DOHH2 (cell line): ENCODE data around the gene RSPH6A.

Experiments used
- H3F3A ChIP-seq: fragments of 200-600 bp; sonication (generic), shearing (Covaris generic); 2 replicates; pipeline ENCODE4 v1.6.0; 2016; ENCODE audit warnings: antibody characterized with exemption, mild to moderate bottlenecking; ENCODE audit not compliant: control insufficient read depth, insufficient read depth
- H3K27ac ChIP-seq: fragments of 200-600 bp; sonication (generic); 2 replicates; pipeline ENCODE4 v1.5.1; 2014; ENCODE audit warnings: low read depth, mild to moderate bottlenecking, low read length, moderate library complexity
- H3K27me3 ChIP-seq: fragments of 200-600 bp; sonication (generic); 2 replicates; pipeline ENCODE4 v1.6.1; 2014; ENCODE audit warnings: mild to moderate bottlenecking, low read length, mixed read lengths; ENCODE audit not compliant: control insufficient read depth
- H3K36me3 ChIP-seq: fragments of 200-600 bp; sonication (generic); 2 replicates; pipeline ENCODE4 v1.6.1; 2014; ENCODE audit warnings: mild to moderate bottlenecking, low read length, moderate library complexity, mixed read lengths; ENCODE audit not compliant: control insufficient read depth
- H3K4me1 ChIP-seq: fragments of 200-600 bp; sonication (generic); 2 replicates; pipeline ENCODE4 v1.6.1; 2014; ENCODE audit warnings: mild to moderate bottlenecking, low read length, mixed read lengths; ENCODE audit not compliant: control insufficient read depth
- H3K4me2 ChIP-seq: fragments of 200-600 bp; sonication (generic); 2 replicates; pipeline ENCODE4 v1.6.0; 2014; ENCODE audit warnings: mild to moderate bottlenecking, low read length, moderate library complexity
- H3K4me3 ChIP-seq: fragments of 200-600 bp; sonication (generic); 2 replicates; pipeline ENCODE4 v1.5.1; 2014; ENCODE audit warnings: mild to moderate bottlenecking, low read length, mixed read lengths
- H3K79me2 ChIP-seq: fragments of 200-600 bp; sonication (generic); 2 replicates; pipeline ENCODE4 v1.6.1; 2014; ENCODE audit warnings: mild to moderate bottlenecking, low read length, mixed read lengths; ENCODE audit not compliant: control insufficient read depth
- H3K9me2 ChIP-seq: fragments of 200-600 bp; sonication (generic); replicated peaks from 2 replicates; pipeline ENCODE4 v1.6.1; 2014; ENCODE audit warnings: mild to moderate bottlenecking, low read length, mixed read lengths; ENCODE audit not compliant: control insufficient read depth
- H3K9me3 ChIP-seq: fragments of 200-600 bp; sonication (generic); 2 replicates; pipeline ENCODE4 v1.6.1; 2014; ENCODE audit warnings: antibody characterized with exemption, low read length, mixed read lengths; ENCODE audit not compliant: control insufficient read depth, insufficient read depth
- H4K20me1 ChIP-seq: fragments of 200-600 bp; sonication (generic); 2 replicates; pipeline ENCODE4 v1.6.0; 2014; ENCODE audit warnings: low read depth, mild to moderate bottlenecking, antibody characterized with exemption, low read length, moderate library complexity; ENCODE audit not compliant: control insufficient read depth, insufficient read depth
- CTCF ChIP-seq: fragments of 200-600 bp; sonication (generic); IDR thresholded peaks from one replicate; pipeline ENCODE4 v1.5.1; 2014; ENCODE audit warnings: antibody characterized with exemption, mild to moderate bottlenecking, low read depth, low read length; ENCODE audit not compliant: poor library complexity, severe bottlenecking
- EZH2phosphoT487 ChIP-seq: fragments of 200-600 bp; sonication (generic); IDR thresholded peaks from 2 replicates; pipeline ENCODE4 v1.6.1; 2017; ENCODE audit warnings: borderline replicate concordance, mild to moderate bottlenecking, antibody characterized with exemption, low read length, moderate library complexity, mixed read lengths

RSPH6A gene

GRCh38 chr19:45762870-45763631 lies 52.1 kb downstream of the RSPH6A start:
- H3K4me3 ChIP-seq: no peak overlapping the region
- TF ChIP-seq CTCF (no peak), EZH2phosphoT487 (no peak)
- H3K79me2 ChIP-seq: no peaks in the 10 kb centered on the region
- H3K9me2 ChIP-seq: no peaks in the 10 kb centered on the region
- peaks cover 5% of the 10 kb centered on the region for H3K27me3 ChIP-seq
- no peaks in the 10 kb centered on the region for H3K36me3 ChIP-seq
- no peak overlapping the region for H3K4me2 ChIP-seq
- H3F3A ChIP-seq: no peaks in the 10 kb centered on the region
- peaks cover 2% of the 10 kb centered on the region; the same call in 1 of the 2 replicates for H3K4me1 ChIP-seq
- no peaks in the 10 kb centered on the region for H3K9me3 ChIP-seq
- H3K27ac ChIP-seq: no peak overlapping the region
- no peaks in the 10 kb centered on the region for H4K20me1 ChIP-seq

- TF ChIP-seq EZH2phosphoT487: no peak
- Histone ChIP-seq H3K79me2 (no peaks in the 10 kb centered on the region), H3K36me3 (no peaks in the 10 kb centered on the region), H3K4me1 (no peaks in the 10 kb centered on the region), H4K20me1 (no peaks in the 10 kb centered on the region), H3F3A (no peaks in the 10 kb centered on the region), H3K9me3 (no peaks in the 10 kb centered on the region), H3K9me2 (no peaks in the 10 kb centered on the region), H3K4me3 (no peak overlapping the region), H3K4me2 (no peak overlapping the region), H3K27me3 (no peaks in the 10 kb centered on the region), H3K27ac (no peak overlapping the region)
Measured at GRCh38 chr19:45761714-45762113, 53.4 kb downstream of the RSPH6A start.

DNA sequence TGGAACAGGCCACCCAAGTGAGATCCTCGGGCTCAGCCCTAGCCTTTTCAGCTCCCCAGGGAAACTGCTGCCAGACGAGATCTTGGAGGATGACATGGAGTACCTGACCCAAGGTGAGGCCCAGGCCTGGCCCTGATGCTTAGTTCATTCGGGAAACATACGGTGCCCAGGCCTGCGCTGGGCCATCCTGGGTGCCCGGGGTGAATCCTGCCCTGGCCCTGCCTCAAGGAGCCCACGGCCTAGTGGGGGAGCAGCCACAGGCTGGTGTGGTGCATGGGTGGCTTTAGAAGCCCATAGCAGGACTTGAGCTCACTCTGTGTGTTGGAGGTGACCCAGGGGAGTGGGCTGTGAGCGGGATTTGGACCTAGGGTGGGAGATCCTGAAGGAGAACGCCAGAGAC lies 56.2 kb downstream of the RSPH6A start:
- H3K27me3 ChIP-seq: no peaks in the 10 kb centered on the region; the same call in 1 of the 2 replicates
- H3K4me3 ChIP-seq: no peak overlapping the region
- H3K9me3 ChIP-seq: no peaks in the 10 kb centered on the region
- TF ChIP-seq EZH2phosphoT487: no peak
- no peak for TF ChIP-seq CTCF
- H3K79me2 ChIP-seq: no peaks in the 10 kb centered on the region
- no peaks in the 10 kb centered on the region for H3K36me3 ChIP-seq
- no peak overlapping the region for H3K4me2 ChIP-seq
- no peak overlapping the region for H3K27ac ChIP-seq
- no peaks in the 10 kb centered on the region for H3F3A ChIP-seq
- no peaks in the 10 kb centered on the region for H3K4me1 ChIP-seq
- H4K20me1 ChIP-seq: no peaks in the 10 kb centered on the region
- no peaks in the 10 kb centered on the region for H3K9me2 ChIP-seq

GRCh38 chr19:45757695-45758094 lies 57.4 kb downstream of the RSPH6A start:
- TF ChIP-seq CTCF: no peak
- no peak for TF ChIP-seq EZH2phosphoT487
- Histone ChIP-seq H3K4me1 (no peaks in the 10 kb centered on the region), H3K9me2 (no peaks in the 10 kb centered on the region), H3K9me3 (no peaks in the 10 kb centered on the region), H3K27ac (no peak overlapping the region), H3K79me2 (no peaks in the 10 kb centered on the region), H4K20me1 (no peaks in the 10 kb centered on the region), H3K27me3 (no peaks in the 10 kb centered on the region; the same call in 1 of the 2 replicates), H3K36me3 (no peaks in the 10 kb centered on the region), H3K4me2 (no peak overlapping the region), H3F3A (no peaks in the 10 kb centered on the region), H3K4me3 (no peak overlapping the region)
